ENCODE results near the gene RAVER2.

The RAVER2 gene

GRCh38 chr1:64854674-64855073 is 109.8 kb downstream of the RAVER2 start:
- no peak overlapping the region for H3K4me3 ChIP-seq (ENCODE audit: insufficient read length, low read depth)
- DNase-seq (ENCODE audit: low read depth, low spot score), result no peak
- no peaks in the 10 kb centered on the region for H3K9me3 ChIP-seq (ENCODE audit: insufficient read depth, low read length)
- H3K27me3 ChIP-seq (ENCODE audit: insufficient read depth, insufficient read length), result no peaks in the 10 kb centered on the region
- no peak overlapping the region for H3K9ac ChIP-seq (ENCODE audit: insufficient read length, low read depth)
- TF ChIP-seq SUZ12 (IDR thresholded peaks at IDR 0.05; ENCODE audit: extremely low read depth, insufficient read depth, insufficient read length), result no peak
- no peak for TF ChIP-seq ZNF274 (IDR thresholded peaks at IDR 0.05; ENCODE audit: low read depth, low read length)
- TF ChIP-seq YY1 (IDR thresholded peaks at IDR 0.05; ENCODE audit: insufficient read depth, insufficient read length), result no peak
- H3K4me1 ChIP-seq (ENCODE audit: insufficient read depth, insufficient read length), result no peaks in the 10 kb centered on the region
- H3K36me3 ChIP-seq (ENCODE audit: insufficient read depth, insufficient read length, low read length), result peaks cover 88% of the 10 kb centered on the region

- no peak overlapping the region for H3K4me3 ChIP-seq (ENCODE audit: insufficient read length, low read depth)
- no peaks in the 10 kb centered on the region for H3K27me3 ChIP-seq (ENCODE audit: insufficient read depth, insufficient read length)
- no peak for TF ChIP-seq YY1 (IDR thresholded peaks at IDR 0.05; ENCODE audit: insufficient read depth, insufficient read length)
- TF ChIP-seq SUZ12 (IDR thresholded peaks at IDR 0.05; ENCODE audit: extremely low read depth, insufficient read depth, insufficient read length), result no peak
- TF ChIP-seq ZNF274 (IDR thresholded peaks at IDR 0.05; ENCODE audit: low read depth, low read length), result no peak
- no peak for DNase-seq (ENCODE audit: low read depth, low spot score)
- H3K4me1 ChIP-seq (ENCODE audit: insufficient read depth, insufficient read length), result no peaks in the 10 kb centered on the region
- H3K36me3 ChIP-seq (ENCODE audit: insufficient read depth, insufficient read length, low read length), result peaks cover 84% of the 10 kb centered on the region
- no peak overlapping the region for H3K9ac ChIP-seq (ENCODE audit: insufficient read length, low read depth)
- no peaks in the 10 kb centered on the region for H3K9me3 ChIP-seq (ENCODE audit: insufficient read depth, low read length)
Measured at GRCh38 chr1:64855557-64855956, 110.7 kb downstream of the RAVER2 start.

GRCh38 chr1:64856553-64856952 is 111.7 kb downstream of the RAVER2 start:
- DNase-seq (ENCODE audit: low read depth, low spot score), result no peak
- no peaks in the 10 kb centered on the region for H3K27me3 ChIP-seq (ENCODE audit: insufficient read depth, insufficient read length)

GRCh38 chr1:64857347-64857746 is 112.5 kb downstream of the RAVER2 start:
- no peaks in the 10 kb centered on the region for H3K9me3 ChIP-seq (ENCODE audit: insufficient read depth, low read length)
- H3K4me1 ChIP-seq (ENCODE audit: insufficient read depth, insufficient read length), result peaks cover 4% of the 10 kb centered on the region
- peaks cover 80% of the 10 kb centered on the region for H3K36me3 ChIP-seq (ENCODE audit: insufficient read depth, insufficient read length, low read length)
- no peak overlapping the region for H3K4me3 ChIP-seq (ENCODE audit: insufficient read length, low read depth)
- H3K27me3 ChIP-seq (ENCODE audit: insufficient read depth, insufficient read length), result no peaks in the 10 kb centered on the region
- TF ChIP-seq ZNF274 (IDR thresholded peaks at IDR 0.05; ENCODE audit: low read depth, low read length) (no peak), YY1 (IDR thresholded peaks at IDR 0.05; ENCODE audit: insufficient read depth, insufficient read length) (no peak), SUZ12 (IDR thresholded peaks at IDR 0.05; ENCODE audit: extremely low read depth, insufficient read depth, insufficient read length) (no peak)
- no peak overlapping the region for H3K9ac ChIP-seq (ENCODE audit: insufficient read length, low read depth)
- no peak for DNase-seq (ENCODE audit: low read depth, low spot score)

More at GRCh38 chr1:64856553-64856952, 111.7 kb downstream of the RAVER2 start:
- Histone ChIP-seq H3K4me1 (ENCODE audit: insufficient read depth, insufficient read length) (no peaks in the 10 kb centered on the region), H3K9me3 (ENCODE audit: insufficient read depth, low read length) (no peaks in the 10 kb centered on the region), H3K9ac (ENCODE audit: insufficient read length, low read depth) (no peak overlapping the region), H3K36me3 (ENCODE audit: insufficient read depth, insufficient read length, low read length) (peaks cover 80% of the 10 kb centered on the region), H3K4me3 (ENCODE audit: insufficient read length, low read depth) (no peak overlapping the region)
- TF ChIP-seq ZNF274 (IDR thresholded peaks at IDR 0.05; ENCODE audit: low read depth, low read length), result no peak
- TF ChIP-seq YY1 (IDR thresholded peaks at IDR 0.05; ENCODE audit: insufficient read depth, insufficient read length), result no peak
- TF ChIP-seq SUZ12 (IDR thresholded peaks at IDR 0.05; ENCODE audit: extremely low read depth, insufficient read depth, insufficient read length), result no peak

- H3K9me3 ChIP-seq (ENCODE audit: insufficient read depth, low read length), result no peaks in the 10 kb centered on the region
- H3K4me3 ChIP-seq (ENCODE audit: insufficient read length, low read depth), result no peak overlapping the region
- DNase-seq (ENCODE audit: low read depth, low spot score), result peak; percentile 69
- H3K4me1 ChIP-seq (ENCODE audit: insufficient read depth, insufficient read length), result peaks cover 4% of the 10 kb centered on the region
- H3K36me3 ChIP-seq (ENCODE audit: insufficient read depth, insufficient read length, low read length), result peaks cover 56% of the 10 kb centered on the region
- H3K27me3 ChIP-seq (ENCODE audit: insufficient read depth, insufficient read length), result no peaks in the 10 kb centered on the region
- no peak overlapping the region for H3K9ac ChIP-seq (ENCODE audit: insufficient read length, low read depth)
- no peak for TF ChIP-seq YY1 (IDR thresholded peaks at IDR 0.05; ENCODE audit: insufficient read depth, insufficient read length)
- TF ChIP-seq SUZ12 (IDR thresholded peaks at IDR 0.05; ENCODE audit: extremely low read depth, insufficient read depth, insufficient read length), result no peak
- TF ChIP-seq ZNF274 (IDR thresholded peaks at IDR 0.05; ENCODE audit: low read depth, low read length), result no peak
Measured at GRCh38 chr1:64861611-64862010, 116.7 kb downstream of the RAVER2 start.

GRCh38 chr1:64864018-64864940 is 119.4 kb downstream of the RAVER2 start:
- DNase-seq (ENCODE audit: low read depth, low spot score), result no peak

GRCh38 chr1:64865105-64865757 is 120.4 kb downstream of the RAVER2 start:
- Histone ChIP-seq H3K9me3 (ENCODE audit: insufficient read depth, low read length) (no peaks in the 10 kb centered on the region), H3K4me3 (ENCODE audit: insufficient read length, low read depth) (no peak overlapping the region), H3K9ac (ENCODE audit: insufficient read length, low read depth) (no peak overlapping the region), H3K36me3 (ENCODE audit: insufficient read depth, insufficient read length, low read length) (peaks cover 48% of the 10 kb centered on the region), H3K4me1 (ENCODE audit: insufficient read depth, insufficient read length) (peaks cover 4% of the 10 kb centered on the region), H3K27me3 (ENCODE audit: insufficient read depth, insufficient read length) (no peaks in the 10 kb centered on the region)
- DNase-seq (ENCODE audit: low read depth, low spot score), result no peak
- TF ChIP-seq YY1 (IDR thresholded peaks at IDR 0.05; ENCODE audit: insufficient read depth, insufficient read length), result no peak
- TF ChIP-seq ZNF274 (IDR thresholded peaks at IDR 0.05; ENCODE audit: low read depth, low read length), result no peak
- TF ChIP-seq SUZ12 (IDR thresholded peaks at IDR 0.05; ENCODE audit: extremely low read depth, insufficient read depth, insufficient read length), result no peak

More at GRCh38 chr1:64864018-64864940, 119.4 kb downstream of the RAVER2 start:
- H3K27me3 ChIP-seq (ENCODE audit: insufficient read depth, insufficient read length), result no peaks in the 10 kb centered on the region
- H3K4me3 ChIP-seq (ENCODE audit: insufficient read length, low read depth), result no peak overlapping the region
- TF ChIP-seq SUZ12 (IDR thresholded peaks at IDR 0.05; ENCODE audit: extremely low read depth, insufficient read depth, insufficient read length) (no peak), YY1 (IDR thresholded peaks at IDR 0.05; ENCODE audit: insufficient read depth, insufficient read length) (no peak), ZNF274 (IDR thresholded peaks at IDR 0.05; ENCODE audit: low read depth, low read length) (no peak)
- H3K9me3 ChIP-seq (ENCODE audit: insufficient read depth, low read length), result no peaks in the 10 kb centered on the region
- H3K9ac ChIP-seq (ENCODE audit: insufficient read length, low read depth), result no peak overlapping the region
- H3K36me3 ChIP-seq (ENCODE audit: insufficient read depth, insufficient read length, low read length), result peaks cover 48% of the 10 kb centered on the region
- peaks cover 4% of the 10 kb centered on the region for H3K4me1 ChIP-seq (ENCODE audit: insufficient read depth, insufficient read length)
